IPS-20b (cell line): ENCODE data around the gene NOTUM.
A peak's percentile ranks its signal among the peaks of the same experiment; 100 is the strongest.
"Not testable (repeated sequence)": the region's sequence is repeated elsewhere in the genome, so short reads cannot be mapped to it uniquely, and the experiment has no call there.

ENCODE experiments used
- H3K27ac ChIP-seq: one replicate; pipeline ENCODE4 v1.5.1; 2013; ENCODE audit warnings: low read length
- H3K27me3 ChIP-seq: 2 replicates; pipeline ENCODE4 v1.6.1; 2013; ENCODE audit warnings: mild to moderate bottlenecking, low read length, inconsistent platforms; ENCODE audit not compliant: insufficient read depth
- H3K36me3 ChIP-seq: 2 replicates; pipeline ENCODE4 v1.6.1; 2013; ENCODE audit warnings: low read depth, mild to moderate bottlenecking, inconsistent platforms, low read length, moderate library complexity; ENCODE audit not compliant: insufficient read depth
- H3K4me1 ChIP-seq: 2 replicates; pipeline ENCODE4 v1.6.1; 2013; ENCODE audit warnings: mild to moderate bottlenecking, control low read depth, inconsistent platforms, low read length, moderate library complexity; ENCODE audit not compliant: insufficient read depth
- H3K4me3 ChIP-seq: 2 replicates; pipeline ENCODE4 v1.5.1; 2013; ENCODE audit warnings: mild to moderate bottlenecking, low read length, inconsistent platforms
- H3K9ac ChIP-seq: 2 replicates; pipeline ENCODE4 v1.6.1; 2013; ENCODE audit warnings: low read depth, mild to moderate bottlenecking, inconsistent platforms, low read length, moderate library complexity
- H3K9me3 ChIP-seq: 2 replicates; pipeline ENCODE4 v1.6.1; 2013; ENCODE audit warnings: mild to moderate bottlenecking, low read depth, low read length, inconsistent platforms; ENCODE audit not compliant: insufficient read depth

Gene NOTUM

DNA sequence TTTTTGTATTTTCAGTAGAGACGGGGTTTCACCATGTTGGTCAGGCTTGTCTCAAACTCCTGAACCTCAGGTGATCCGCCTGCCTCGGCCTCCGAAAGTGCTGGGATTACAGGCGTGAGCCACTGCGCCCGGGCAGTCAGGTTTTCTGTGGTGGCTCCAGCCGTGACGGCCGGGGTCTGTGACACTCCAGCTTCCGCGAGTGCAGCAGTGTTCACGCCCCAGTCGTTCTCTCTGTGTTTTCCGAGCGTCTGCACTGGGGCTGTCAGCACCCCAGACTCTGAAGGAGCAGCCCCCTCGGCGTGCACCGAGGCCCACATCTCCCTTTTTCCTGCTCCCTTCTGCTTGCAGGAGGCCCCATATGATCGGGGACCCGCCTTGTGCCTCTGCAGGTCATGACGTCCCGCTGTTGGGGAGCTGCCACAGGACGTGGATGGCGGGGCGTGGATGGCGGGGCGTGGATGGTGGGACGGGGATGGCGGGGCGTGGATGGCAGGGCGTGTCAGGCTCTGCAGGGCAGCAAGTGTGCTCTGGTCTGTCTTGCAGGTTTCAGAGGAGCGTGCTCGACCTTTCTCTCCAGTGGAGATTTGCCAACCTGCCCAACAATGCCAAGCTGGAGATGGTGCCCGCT is 22.1 kb upstream of the NOTUM start:
- H3K27ac ChIP-seq: no peak overlapping the region
- H3K4me1 ChIP-seq: no peaks in the 10 kb centered on the region
- H3K9ac ChIP-seq: no peak overlapping the region
- no peaks in the 10 kb centered on the region for H3K9me3 ChIP-seq
- no peak overlapping the region for H3K4me3 ChIP-seq
- peaks cover 49% of the 10 kb centered on the region for H3K36me3 ChIP-seq
- H3K27me3 ChIP-seq: no peaks in the 10 kb centered on the region

DNA sequence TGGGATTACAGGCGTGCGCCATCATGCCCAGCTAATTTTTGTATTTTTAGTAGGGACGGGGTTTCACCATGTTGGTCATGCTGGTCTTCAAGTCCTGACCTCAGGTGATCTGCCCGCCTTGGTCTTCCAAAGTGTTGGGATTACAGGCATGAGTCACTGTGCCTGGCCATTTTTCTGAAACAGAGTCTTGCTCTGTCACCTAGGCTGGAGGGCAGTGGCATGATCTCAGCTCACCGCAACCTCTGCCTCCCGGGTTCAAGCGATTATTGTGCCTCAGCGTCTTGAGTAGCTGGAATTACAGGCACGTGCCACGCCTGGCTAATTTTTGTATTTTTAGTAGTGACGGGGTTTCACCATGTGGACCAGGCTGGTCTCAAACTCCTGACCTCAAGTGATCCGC is 20.5 kb upstream of the NOTUM start:
- not testable (repeated sequence) for H3K4me3 ChIP-seq, H3K9ac ChIP-seq, H3K27me3 ChIP-seq, H3K4me1 ChIP-seq, H3K27ac ChIP-seq, H3K9me3 ChIP-seq
- peaks cover 45% of the 10 kb centered on the region for H3K36me3 ChIP-seq

DNA sequence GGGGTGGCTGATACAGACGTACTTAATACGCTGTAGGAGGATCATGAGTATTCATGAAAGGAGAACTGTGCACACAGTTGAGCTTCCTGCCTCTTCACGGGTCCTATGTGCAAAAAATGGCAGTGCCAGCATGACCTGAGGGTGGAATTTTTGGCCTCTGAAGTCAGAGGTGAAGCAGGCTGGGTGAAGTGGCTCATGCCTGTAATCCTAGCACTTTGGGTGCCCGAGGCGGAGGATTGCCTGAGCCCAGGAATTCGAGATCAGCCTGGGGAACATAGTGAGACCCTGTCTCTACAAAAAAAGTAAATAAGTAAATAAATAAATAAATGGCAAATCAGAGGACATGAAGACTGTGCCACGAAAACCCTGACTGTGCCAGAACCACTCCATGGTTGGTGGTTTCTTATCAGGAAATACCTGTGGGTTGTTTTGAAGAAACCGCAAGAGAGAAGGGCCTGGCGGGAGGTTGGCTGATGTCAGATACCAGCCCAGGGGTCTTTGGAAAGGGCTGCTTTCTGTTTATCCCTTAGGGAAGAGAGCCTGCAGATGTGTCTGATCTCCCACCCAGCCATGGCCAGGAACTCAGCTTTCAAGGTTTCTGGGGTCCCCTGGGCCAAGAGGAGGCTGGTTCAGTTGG is 19.8 kb upstream of the NOTUM start:
- no peak overlapping the region for H3K4me3 ChIP-seq
- no peaks in the 10 kb centered on the region for H3K9me3 ChIP-seq
- peaks cover 38% of the 10 kb centered on the region for H3K36me3 ChIP-seq
- peaks cover 13% of the 10 kb centered on the region for H3K27me3 ChIP-seq
- no peak overlapping the region for H3K27ac ChIP-seq
- no peaks in the 10 kb centered on the region for H3K4me1 ChIP-seq
- no peak overlapping the region for H3K9ac ChIP-seq

DNA sequence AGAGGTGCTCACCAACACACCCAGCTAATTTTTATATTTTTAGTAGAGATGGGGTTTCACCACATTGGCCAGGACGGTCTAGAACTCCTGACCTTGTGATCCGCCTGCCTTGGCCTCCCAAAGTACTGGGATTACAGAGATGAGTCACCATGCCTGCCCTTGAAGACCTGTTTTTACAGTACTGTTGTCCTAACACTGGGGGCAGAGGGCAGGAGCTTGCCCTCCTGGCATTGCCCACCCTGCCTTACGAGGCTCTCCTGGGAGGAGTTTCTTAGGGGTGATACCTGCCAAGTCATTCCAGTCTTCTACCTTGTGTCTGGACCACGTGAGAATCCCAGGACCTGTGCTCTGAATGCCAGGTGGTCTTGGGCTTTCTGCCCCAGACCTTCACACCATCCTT is 19.1 kb upstream of the NOTUM start:
- peaks cover 31% of the 10 kb centered on the region for H3K36me3 ChIP-seq
- H3K9me3 ChIP-seq: no peaks in the 10 kb centered on the region
- H3K4me1 ChIP-seq: no peaks in the 10 kb centered on the region
- no peak overlapping the region for H3K27ac ChIP-seq
- H3K27me3 ChIP-seq: peaks cover 20% of the 10 kb centered on the region
- no peak overlapping the region for H3K9ac ChIP-seq
- H3K4me3 ChIP-seq: no peak overlapping the region

DNA sequence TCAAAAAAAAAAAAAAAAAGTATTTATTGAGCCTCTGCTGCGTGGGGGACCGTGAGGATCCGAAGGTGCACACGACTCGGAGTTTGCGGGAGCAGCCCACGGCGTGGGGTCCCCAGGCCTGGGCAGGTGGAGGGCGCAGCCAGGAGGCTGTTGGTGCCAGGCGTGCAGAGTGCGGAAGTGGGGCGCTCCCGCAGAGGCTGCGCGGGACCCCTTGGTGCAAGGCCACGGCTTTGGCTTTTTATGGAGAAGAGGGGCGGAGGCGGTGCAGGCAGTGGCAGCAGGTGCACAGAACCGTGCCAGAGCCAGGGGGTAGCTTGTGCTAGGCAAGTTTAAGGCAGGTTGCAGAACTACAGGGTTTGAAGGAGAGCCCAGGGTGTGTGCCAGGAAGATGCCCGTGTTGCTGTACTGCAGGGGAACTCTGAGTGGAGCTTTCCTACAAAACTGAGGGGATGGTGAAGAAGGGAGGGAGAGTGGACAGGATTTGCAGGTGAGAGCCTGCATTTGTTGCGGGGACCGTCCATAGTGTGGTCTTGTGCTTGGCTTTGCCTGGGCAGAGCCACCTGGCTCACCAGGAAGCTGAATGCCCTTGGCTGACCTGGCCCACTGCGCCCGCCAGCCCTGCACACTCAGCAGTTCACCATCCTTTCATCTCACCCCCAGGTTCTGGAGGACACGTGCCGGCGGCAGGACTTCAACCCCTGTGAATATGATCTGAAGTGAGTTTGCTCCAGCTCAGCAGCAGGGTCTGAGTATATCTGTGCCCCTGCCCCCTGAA is 17.7 kb upstream of the NOTUM start:
- no peaks in the 10 kb centered on the region for H3K4me1 ChIP-seq
- peaks cover 17% of the 10 kb centered on the region for H3K36me3 ChIP-seq
- no peaks in the 10 kb centered on the region; the same call in 1 of the 2 replicates for H3K9me3 ChIP-seq
- H3K27me3 ChIP-seq: peaks cover 29% of the 10 kb centered on the region
- H3K9ac ChIP-seq: peak overlapping the region; percentile 87; the same call in 1 of the 2 replicates
- peak overlapping the region; percentile 87; the same call in 1 of the 2 replicates for H3K4me3 ChIP-seq
- H3K27ac ChIP-seq: no peak overlapping the region

DNA sequence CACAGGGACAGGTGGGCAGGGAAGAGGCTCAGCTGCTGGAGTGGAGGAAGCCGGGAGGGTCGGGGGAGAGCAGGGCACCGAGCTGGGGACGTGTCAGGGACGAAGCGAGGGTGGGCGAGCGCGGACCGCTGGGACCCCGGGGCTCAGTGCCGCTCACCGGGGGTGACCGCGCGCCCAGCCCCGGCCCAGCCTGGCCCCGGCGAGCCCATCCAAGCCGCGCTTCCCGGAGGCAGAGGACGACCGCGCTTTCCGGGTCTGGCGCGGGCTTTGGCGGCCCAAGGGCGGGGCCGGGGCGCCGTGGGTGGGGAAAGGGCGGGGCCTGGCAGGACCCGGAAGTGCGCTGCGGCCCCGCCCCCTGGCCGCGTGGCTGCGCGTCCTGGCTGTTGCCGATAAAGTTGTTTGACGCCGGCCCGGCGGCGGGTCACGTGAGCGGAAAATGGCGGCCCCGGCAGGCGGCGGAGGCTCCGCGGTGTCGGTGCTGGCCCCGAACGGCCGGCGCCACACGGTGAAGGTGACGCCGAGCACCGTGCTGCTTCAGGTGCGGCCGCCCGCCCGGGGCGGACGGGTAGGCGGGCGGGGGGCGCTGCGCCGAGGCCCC is 16.3 kb upstream of the NOTUM start, which contains the start of gene ASPSCR1:
TSS of gene ASPSCR1 (plus strand) at position 419 of the 598 bp plus-strand sequence. CDS start at position 437, 18 bp downstream.
- Histone ChIP-seq H3K4me3 (peak within 1 kb of the TSS; percentile 87), H3K9me3 (peaks cover 3% of the 10 kb centered on the region), H3K27me3 (peaks cover 29% of the 10 kb centered on the region)

DNA sequence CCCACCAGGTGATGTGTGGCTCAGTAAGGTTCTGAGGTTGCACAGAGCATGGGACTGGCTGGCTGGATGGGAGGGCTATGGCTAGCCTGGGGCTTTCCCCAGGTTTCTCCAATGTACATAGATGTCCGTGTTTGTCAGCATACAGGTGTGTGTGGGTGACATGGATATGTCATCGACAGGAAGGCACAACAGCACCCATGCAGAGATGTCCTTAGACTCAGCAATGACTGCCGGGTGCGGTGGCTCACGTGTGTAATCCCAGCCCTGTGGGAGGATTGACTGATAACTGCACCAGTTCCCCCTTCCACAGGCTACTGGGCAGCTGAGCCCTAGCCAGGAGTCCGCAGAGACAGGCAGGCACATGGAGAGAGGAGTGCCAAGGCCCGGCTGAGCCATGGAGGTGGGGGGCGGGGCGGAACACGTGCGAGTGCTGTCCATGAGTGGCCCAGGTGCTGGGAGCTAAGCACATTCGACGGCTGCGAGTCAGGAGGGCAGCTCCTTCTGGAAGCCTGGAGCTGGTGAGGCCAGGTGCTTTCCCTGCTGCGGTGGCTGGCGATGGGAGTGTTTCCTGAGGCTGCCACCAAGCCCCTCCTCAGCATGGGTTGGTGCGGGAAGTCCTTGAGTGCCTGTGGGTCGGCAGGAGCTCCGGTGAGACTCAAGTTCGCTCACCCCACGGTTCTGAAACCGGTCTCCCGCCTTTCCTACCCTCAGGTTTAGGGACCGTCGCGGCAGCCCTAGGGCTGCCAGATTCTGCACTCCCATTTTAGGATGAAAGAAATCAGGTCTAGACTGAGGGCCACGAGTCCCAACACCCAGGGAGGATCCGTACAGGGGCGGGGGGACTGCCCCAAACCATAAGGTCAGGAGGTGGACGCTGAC is 15.6 kb upstream of the NOTUM start:
- peak overlapping the region; percentile 87 for H3K9ac ChIP-seq
- peaks cover 29% of the 10 kb centered on the region for H3K27me3 ChIP-seq
- no peak overlapping the region for H3K27ac ChIP-seq
- H3K9me3 ChIP-seq: peaks cover 3% of the 10 kb centered on the region
- peaks cover 17% of the 10 kb centered on the region for H3K36me3 ChIP-seq
- H3K4me1 ChIP-seq: no peaks in the 10 kb centered on the region
- H3K4me3 ChIP-seq: peak overlapping the region; percentile 87

More for the DNA sequence above, 16.3 kb upstream of the NOTUM start, which contains the start of gene ASPSCR1:
- Histone ChIP-seq H3K4me1 (no peaks in the 10 kb centered on the region), H3K27ac (no peak within 1 kb of the TSS), H3K9ac (peak within 1 kb of the TSS; percentile 87), H3K36me3 (peaks cover 17% of the 10 kb centered on the region)

DNA sequence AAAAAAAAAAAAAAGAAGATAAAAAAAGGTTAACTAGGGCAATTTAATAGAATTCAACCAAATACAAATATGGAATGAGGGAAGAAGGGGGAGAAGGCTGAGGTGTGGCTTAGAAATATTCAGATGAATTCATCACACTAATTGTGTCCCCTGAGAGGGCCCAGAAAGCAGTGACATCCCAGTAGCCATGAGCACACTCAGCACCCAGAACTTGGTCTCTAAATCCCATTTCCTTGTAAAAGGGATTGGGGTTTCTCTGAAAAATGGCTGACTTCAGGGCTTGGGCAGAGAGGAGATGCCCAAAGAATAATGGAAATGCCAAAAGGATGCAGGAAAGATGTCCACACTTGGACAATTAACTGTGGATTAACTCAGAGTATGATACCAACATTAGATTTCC is 12.4 kb upstream of the NOTUM start:
- Histone ChIP-seq H3K9me3 (peaks cover 3% of the 10 kb centered on the region), H3K9ac (no peak overlapping the region), H3K27ac (no peak overlapping the region), H3K4me3 (no peak overlapping the region), H3K27me3 (peaks cover 42% of the 10 kb centered on the region), H3K36me3 (no peaks in the 10 kb centered on the region), H3K4me1 (no peaks in the 10 kb centered on the region)

DNA sequence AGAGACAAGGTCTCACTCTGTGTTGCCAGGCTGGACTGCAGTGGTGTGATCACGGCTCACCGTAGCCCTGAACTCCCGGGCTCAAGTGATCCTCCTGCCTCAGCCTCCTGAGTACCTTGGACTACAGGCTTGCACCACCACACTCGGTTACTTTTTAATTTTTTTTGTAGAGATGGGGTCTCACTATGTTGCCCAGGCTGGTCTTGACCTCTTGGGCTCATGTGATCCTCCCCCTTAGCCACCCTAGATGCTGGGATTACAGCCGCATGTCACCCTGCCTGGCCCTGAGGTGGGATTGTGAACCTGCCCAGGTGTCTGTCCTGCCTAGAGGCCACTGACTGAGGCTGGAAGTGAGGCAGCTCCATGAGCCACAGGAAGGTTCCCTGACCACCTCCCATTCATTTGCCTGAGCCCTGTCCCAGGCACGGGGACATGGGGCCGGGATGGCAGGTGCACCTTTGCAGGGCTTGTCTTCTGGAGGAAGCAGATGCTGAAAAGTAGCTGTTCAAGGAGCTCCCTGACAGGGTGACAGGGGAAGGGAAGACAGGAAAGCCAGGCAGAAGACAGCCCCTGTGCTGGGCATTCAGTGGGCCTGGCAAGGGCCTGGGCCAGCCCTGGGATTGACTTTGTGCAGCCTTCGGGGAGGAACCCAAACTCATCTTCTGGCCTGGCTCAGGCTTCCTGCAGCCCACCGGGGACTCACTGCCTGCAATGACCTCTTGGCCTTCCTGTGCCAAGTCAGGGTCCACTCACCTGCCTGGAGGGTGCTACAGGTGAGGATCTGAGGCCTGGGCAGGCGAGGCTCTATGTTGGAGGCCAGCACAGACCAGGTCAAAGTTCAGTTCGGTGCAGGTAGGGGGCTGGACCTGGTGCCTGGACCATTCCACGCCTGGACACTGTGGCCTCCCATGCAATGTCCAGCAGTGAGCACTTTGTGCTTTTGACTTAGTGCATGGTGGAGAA is 8.1 kb upstream of the NOTUM start:
- no peak overlapping the region for H3K9ac ChIP-seq
- H3K27me3 ChIP-seq: peaks cover 58% of the 10 kb centered on the region
- no peak overlapping the region for H3K27ac ChIP-seq
- H3K36me3 ChIP-seq: no peaks in the 10 kb centered on the region
- peaks cover 6% of the 10 kb centered on the region; the same call in 1 of the 2 replicates for H3K4me1 ChIP-seq
- H3K4me3 ChIP-seq: no peak overlapping the region
- H3K9me3 ChIP-seq: peaks cover 3% of the 10 kb centered on the region

DNA sequence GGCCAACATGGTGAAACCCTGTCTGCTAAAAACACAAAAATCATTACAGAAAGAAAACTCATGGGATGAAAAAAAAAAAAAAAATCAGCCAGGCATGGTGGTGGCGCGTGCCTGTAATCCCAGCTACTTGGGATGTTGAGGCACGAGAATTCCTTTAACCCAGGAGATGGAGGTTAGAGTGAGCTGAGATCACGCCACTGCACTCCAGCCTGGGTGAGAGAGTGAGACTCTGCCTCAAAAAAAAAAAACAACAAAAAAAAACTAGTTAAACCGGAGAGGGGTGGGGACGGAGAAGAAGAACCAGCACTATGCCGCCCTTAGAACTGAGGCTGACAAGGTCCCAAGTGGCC is 7.4 kb upstream of the NOTUM start:
- no peak overlapping the region for H3K27ac ChIP-seq
- H3K27me3 ChIP-seq: peaks cover 62% of the 10 kb centered on the region
- H3K36me3 ChIP-seq: no peaks in the 10 kb centered on the region
- H3K9me3 ChIP-seq: peaks cover 1% of the 10 kb centered on the region; the same call in 1 of the 2 replicates
- no peak overlapping the region for H3K4me3 ChIP-seq
- peaks cover 6% of the 10 kb centered on the region; the same call in 1 of the 2 replicates for H3K4me1 ChIP-seq
- H3K9ac ChIP-seq: no peak overlapping the region
